Astrocyte (in vitro differentiated cells and primary cell): ENCODE data around the gene C1QC. TPM values are rescaled to one million over a fixed set of nuclear protein-coding genes. Genes with fewer than 3 reads are reported as not detected.

ENCODE experiments used
- microRNA-seq: library from miRNA; unstranded; fragments of <30 nt; microRNA quantifications from one replicate; pipeline ENCODE4 v1.2.0, GENCODE V29; 2020
- total RNA-seq: library from RNA; stranded (reverse); gene quantifications from 2 replicates; pipeline ENCODE4 v1.2.1, GENCODE V29; 2021

The C1QC gene
- total RNA-seq, 1 donor from 2014 or later, result not detected

Small RNA genes within 50 kb of the gene (microRNA-seq; reads per million reads assigned to microRNA genes)
- not detected for gene MIR6127

Other genes starting within 250 kb of the C1QC start
- gene ZBTB40, start 191.8 kb upstream of the C1QC start, total RNA-seq, result 13.4 and 15.3 TPM in 2 replicates
- 0.17 and 0.23 TPM in 2 replicates for gene EPHA8, start 80.1 kb upstream of the C1QC start, total RNA-seq
- gene C1QA, start 7.0 kb upstream of the C1QC start, total RNA-seq, result not detected in 2 replicates
- gene C1QB, start 9.6 kb downstream of the C1QC start, total RNA-seq, result not detected in 2 replicates
- 7.5 and 8.4 TPM in 2 replicates for gene EPHB2, start 67.2 kb downstream of the C1QC start, total RNA-seq